CD4-positive, alpha-beta memory T cell (primary cell): ENCODE data around the gene RAB15. TPM values are rescaled to one million over a fixed set of nuclear protein-coding genes. Genes with fewer than 3 reads are reported as not detected.

Source experiments
- CTCF ChIA-PET: fragments of 350-600 bp; sonication (Branson Sonifier 250); formaldehyde crosslinking; loops from one replicate; lab custom pipeline; 2021; ENCODE audit warnings: inconsistent platforms; ENCODE audit not compliant: partially characterized antibody; lab: Charles Lee
- POLR2A ChIA-PET: fragments of 350-600 bp; sonication (Branson Sonifier 250); formaldehyde crosslinking; loops from one replicate; lab custom pipeline; 2021; ENCODE audit not compliant: partially characterized antibody; lab: Charles Lee
- DNase-seq, 5 donors: peaks; one replicate each; pipeline versions ENCODE4 v3.0.0 to v3.0.0-alpha.2; 2020 to 2022; ENCODE audit warnings: mixed read lengths in 1 of 5
- H3K27ac ChIP-seq: one replicate; pipeline ENCODE4 v1.7.0; 2013; ENCODE audit warnings: low read depth, low read length
- H3K27me3 ChIP-seq: 2 replicates; pipeline ENCODE4 v1.7.0; 2013; ENCODE audit warnings: mild to moderate bottlenecking, low read length, moderate library complexity; ENCODE audit not compliant: insufficient read depth
- H3K36me3 ChIP-seq: 2 replicates; pipeline ENCODE4 v1.7.0; 2013; ENCODE audit warnings: mild to moderate bottlenecking, low read length, moderate library complexity; ENCODE audit not compliant: insufficient read depth
- H3K4me1 ChIP-seq: 2 replicates; pipeline ENCODE4 v1.7.0; 2013; ENCODE audit warnings: mild to moderate bottlenecking, low read length, moderate library complexity; ENCODE audit not compliant: insufficient read depth
- H3K4me3 ChIP-seq, 2 donors: one replicate each; pipeline ENCODE4 v1.7.0; 2013; ENCODE audit warnings: low read length in 2 of 2, mild to moderate bottlenecking in 1 of 2
- H3K9me3 ChIP-seq, 2 donors: one replicate each; pipeline ENCODE4 v1.7.0; 2013; ENCODE audit warnings: low read length in 2 of 2, control low read depth in 1 of 2; ENCODE audit not compliant: control insufficient read depth in 1 of 2
- H3K27ac Mint-ChIP-seq, 7 donors: one replicate each; pipeline ENCODE4 v1.8.0; 2020 to 2021; ENCODE audit warnings: mixed read lengths in 7 of 7, mild to moderate bottlenecking in 6 of 7, inconsistent platforms in 3 of 7, moderate library complexity in 3 of 7
- H3K27me3 Mint-ChIP-seq, 2 donors: one replicate each; pipeline ENCODE4 v1.8.0; 2020 to 2021; ENCODE audit warnings: mixed read lengths in 2 of 2
- H3K36me3 Mint-ChIP-seq, 2 donors: one replicate each; pipeline ENCODE4 v1.8.0; 2020 to 2021; ENCODE audit warnings: mixed read lengths in 2 of 2, inconsistent platforms in 1 of 2, mild to moderate bottlenecking in 1 of 2
- H3K4me1 Mint-ChIP-seq, 4 donors: one replicate each; pipeline ENCODE4 v1.8.0; 2020 to 2021; ENCODE audit warnings: mixed read lengths in 4 of 4, mild to moderate bottlenecking in 1 of 4
- H3K4me3 Mint-ChIP-seq, 8 donors: one replicate each; pipeline ENCODE4 v1.8.0; 2020 to 2021; ENCODE audit warnings: mixed read lengths in 8 of 8, mild to moderate bottlenecking in 7 of 8, moderate library complexity in 6 of 8, inconsistent platforms in 3 of 8
- H3K9me3 Mint-ChIP-seq, 8 donors: one replicate each; pipeline ENCODE4 v1.8.0; 2020 to 2021; ENCODE audit warnings: mixed read lengths in 8 of 8, mild to moderate bottlenecking in 5 of 8, inconsistent platforms in 3 of 8, moderate library complexity in 1 of 8
- intact Hi-C: fragments of 100-400 bp; cut with micrococcal nuclease; formaldehyde crosslinking; loops from one replicate; pipeline ENCODE4 v1.15.1; 2023
- polyA plus RNA-seq, 2 donors: library from polyadenylated mRNA; unstranded; fragments of 300-500 nt; fragmentation: Illumina TruSeq; gene quantifications; one replicate each; pipeline ENCODE4 v1.2.3, GENCODE V29; 2021
- total RNA-seq, 2 experiments: library from RNA; stranded (reverse); gene quantifications; one replicate each; pipeline ENCODE4 v1.2.3, GENCODE V29; 2021

Gene RAB15
- total and polyA plus RNA-seq, 4 experiments from 2014 or later, result 2.3 to 6.7 (median 5.3) TPM

DNA sequence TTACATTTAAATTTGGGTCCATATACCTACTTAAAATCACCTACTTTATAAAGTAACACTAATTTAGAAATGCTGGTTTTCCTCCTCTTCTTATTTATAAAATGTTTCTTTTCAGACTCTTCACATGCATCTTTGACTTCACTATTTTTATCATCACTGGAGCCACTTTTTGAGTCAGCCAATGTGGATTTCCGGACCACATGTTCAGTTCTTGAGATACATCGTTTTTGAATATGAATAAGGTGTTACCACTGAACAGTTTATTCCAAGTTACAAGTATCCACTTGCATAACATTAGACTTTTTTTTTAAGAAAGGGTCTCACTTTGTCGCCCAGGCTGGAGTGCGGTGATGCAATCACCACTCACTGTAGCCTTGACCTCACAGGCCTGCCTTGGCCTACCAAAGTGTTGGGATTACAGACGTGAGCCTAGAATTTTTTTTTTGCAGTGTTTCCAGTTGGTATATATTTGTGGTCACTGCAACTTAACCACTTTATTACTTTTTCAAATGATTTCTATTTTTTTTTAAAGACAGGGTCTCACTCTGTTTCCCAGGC, 20.3 kb upstream of the RAB15 start:
- H3K27me3 ChIP-seq, result no peaks in the 10 kb centered on the region
- Mint-ChIP-seq H3K4me1 (peaks cover 24 to 54% (median 30%) of the 10 kb centered on the region in 4 donors), H3K27ac (peak overlapping the region in 1 of 7 donors; percentile 16), H3K4me3 (peak overlapping the region in 1 of 8 donors; percentile 40), H3K36me3 (peaks cover 0 to 4% of the 10 kb centered on the region in 2 donors), H3K9me3 (peaks cover 0 to 4% (median 0%) of the 10 kb centered on the region in 8 donors), H3K27me3 (no peaks in the 10 kb centered on the region)
- H3K27ac ChIP-seq, result no peak overlapping the region
- intact Hi-C loops, result no loop called here
- H3K4me1 ChIP-seq, result peaks cover 37% of the 10 kb centered on the region
- no peak overlapping the region for H3K4me3 ChIP-seq
- H3K9me3 ChIP-seq, result no peaks in the 10 kb centered on the region
- CTCF ChIA-PET, result interaction anchor here (1.2 to 1.5 kb wide), 2 partner anchors 12 to 101 kb away, joined by 3 read pairs; no protein-coding TSS in a partner anchor
- DNase-seq, result no peak
- POLR2A ChIA-PET, result interaction anchor here (0.7 kb wide), 1 partner anchor 487 kb away, joined by 3 read pairs; the partner anchor contains the start of gene ZBTB1
- no peaks in the 10 kb centered on the region for H3K36me3 ChIP-seq

DNA sequence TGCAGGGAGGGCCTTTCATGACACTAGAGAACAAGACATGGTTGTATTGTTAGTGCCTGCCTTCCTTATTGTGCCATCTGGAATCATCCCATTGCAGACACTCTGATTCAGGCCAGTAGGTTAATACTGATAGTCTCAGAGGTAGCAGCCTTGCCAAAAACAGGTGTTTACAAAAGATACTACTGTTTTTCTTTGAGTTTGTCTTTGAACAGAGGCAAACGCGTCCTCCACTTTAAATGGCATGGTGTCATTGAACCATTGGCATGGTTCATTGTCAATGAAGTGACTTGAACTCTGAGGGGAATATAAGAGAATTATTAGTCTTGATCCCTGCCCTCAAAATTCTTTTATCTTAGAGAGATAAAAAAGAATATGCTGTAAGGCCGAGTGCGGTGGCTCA, 18.8 kb upstream of the RAB15 start:
- peaks cover 0 to 6% (median 0%) of the 10 kb centered on the region in 8 donors for H3K9me3 Mint-ChIP-seq
- peak overlapping the region in 1 of 7 donors; percentile 82 for H3K27ac Mint-ChIP-seq
- Histone ChIP-seq H3K4me3 (no peak overlapping the region), H3K27ac (no peak overlapping the region), H3K36me3 (no peaks in the 10 kb centered on the region), H3K4me1 (peaks cover 45% of the 10 kb centered on the region), H3K27me3 (no peaks in the 10 kb centered on the region), H3K9me3 (no peaks in the 10 kb centered on the region)
- H3K27me3 Mint-ChIP-seq, result peaks cover 0 to 1% of the 10 kb centered on the region in 2 donors
- peaks cover 4 to 6% of the 10 kb centered on the region in 2 donors for H3K36me3 Mint-ChIP-seq
- CTCF ChIA-PET, result interaction anchor here (0.6 to 5.6 kb wide), 6 partner anchors 9 to 835 kb away, joined by 3 to 41 read pairs (median 4); no protein-coding TSS in a partner anchor
- H3K4me1 Mint-ChIP-seq, result peaks cover 25 to 59% (median 37%) of the 10 kb centered on the region in 4 donors
- DNase-seq, result no peak
- peak overlapping the region in 3 of 8 donors; percentile 61 to 83 (median 62) for H3K4me3 Mint-ChIP-seq
- intact Hi-C loops, result no loop called here
- POLR2A ChIA-PET, result interaction anchor here (0.7 to 1.1 kb wide), 6 partner anchors 9 to 422 kb away, joined by 3 to 5 read pairs (median 3); partner anchors contain the start of gene SPTB

DNA sequence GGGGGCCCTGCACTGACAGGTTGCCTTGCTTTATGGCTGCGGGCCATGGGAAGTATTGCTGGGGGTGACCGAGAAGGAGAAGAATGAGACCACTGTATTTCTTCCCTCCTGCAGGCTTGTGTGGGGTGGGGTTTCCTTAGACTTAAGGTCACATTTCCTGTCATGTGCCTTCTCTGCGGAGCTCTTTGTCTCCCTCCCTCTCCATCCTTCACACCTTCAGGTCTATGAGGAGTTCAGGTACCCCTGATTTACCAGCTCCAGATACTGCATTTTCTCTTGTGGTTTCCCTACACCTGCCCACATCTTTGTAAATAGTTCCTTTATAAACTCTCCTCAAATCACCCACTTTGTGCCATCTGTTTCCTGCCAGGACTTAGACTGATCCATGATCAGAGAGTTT, 18.2 kb upstream of the RAB15 start:
- peaks cover 4 to 6% of the 10 kb centered on the region in 2 donors for H3K36me3 Mint-ChIP-seq
- Histone ChIP-seq H3K36me3 (no peaks in the 10 kb centered on the region), H3K4me1 (peaks cover 45% of the 10 kb centered on the region), H3K9me3 (no peaks in the 10 kb centered on the region), H3K27me3 (no peaks in the 10 kb centered on the region), H3K27ac (peak overlapping the region; percentile 21), H3K4me3 (peak overlapping the region; percentile 6 to 31)
- H3K27ac Mint-ChIP-seq, result peak overlapping the region; percentile 36 to 90 (median 80)
- peak overlapping the region; percentile 59 to 83 (median 68) for H3K4me3 Mint-ChIP-seq
- peaks cover 26 to 61% (median 38%) of the 10 kb centered on the region in 4 donors for H3K4me1 Mint-ChIP-seq
- intact Hi-C loops, result no loop called here
- peaks cover 0 to 3% of the 10 kb centered on the region in 2 donors for H3K27me3 Mint-ChIP-seq
- ChIA-PET POLR2A (interaction anchor here (0.7 to 1.2 kb wide), 7 partner anchors 10 to 423 kb away, joined by 3 to 5 read pairs (median 3); partner anchors contain the start of gene SPTB), CTCF (interaction anchor here (0.6 to 5.6 kb wide), 6 partner anchors 8 to 836 kb away, joined by 3 to 41 read pairs (median 4); no protein-coding TSS in a partner anchor)
- DNase-seq, result peak in 4 of 5 donors; percentile 18 to 37 (median 32)
- peaks cover 0 to 6% (median 0%) of the 10 kb centered on the region in 8 donors for H3K9me3 Mint-ChIP-seq

DNA sequence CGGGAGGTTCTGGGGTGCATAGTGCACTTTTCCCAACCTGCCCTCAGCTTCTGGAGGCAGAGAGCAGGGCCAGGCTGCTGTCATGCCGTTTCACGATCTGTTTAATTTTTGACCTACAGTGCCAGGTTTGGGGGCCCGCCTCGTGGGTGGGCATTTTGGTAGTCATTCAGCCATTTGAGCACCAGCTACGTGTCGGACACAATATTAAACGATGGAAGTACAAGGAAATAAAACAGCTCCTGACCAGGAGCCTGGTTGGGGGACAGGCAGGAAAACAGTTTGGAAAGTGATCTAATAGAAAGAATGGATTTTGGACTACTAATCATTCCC, 15.3 kb upstream of the RAB15 start:
- Mint-ChIP-seq H3K4me1 (peaks cover 31 to 71% (median 45%) of the 10 kb centered on the region in 4 donors), H3K27me3 (peaks cover 2 to 6% of the 10 kb centered on the region in 2 donors), H3K27ac (peak overlapping the region; percentile 89 to 100 (median 98)), H3K4me3 (peak overlapping the region; percentile 92 to 100 (median 98)), H3K36me3 (peaks cover 4 to 6% of the 10 kb centered on the region in 2 donors), H3K9me3 (peaks cover 0 to 6% (median 0%) of the 10 kb centered on the region in 8 donors)
- peak overlapping the region; percentile 57 to 98 for H3K4me3 ChIP-seq
- ChIA-PET CTCF (interaction anchor here (0.7 to 6.0 kb wide), 8 partner anchors 13 to 973 kb away, joined by 3 to 41 read pairs (median 4); no protein-coding TSS in a partner anchor), POLR2A (interaction anchor here (0.7 to 3.5 kb wide), 10 partner anchors 10 to 424 kb away, joined by 3 to 19 read pairs (median 6); partner anchors contain the start of gene CHURC1)
- intact Hi-C loops, result loop anchor here (2.0 to 10.0 kb wide), 7 partner anchors 59 to 1083 kb away; partner anchors contain the start of gene HSPA2
- peak overlapping the region; percentile 70 for H3K27ac ChIP-seq
- no peak for DNase-seq
- peaks cover 48% of the 10 kb centered on the region for H3K4me1 ChIP-seq
- no peaks in the 10 kb centered on the region for H3K27me3 ChIP-seq
- H3K9me3 ChIP-seq, result no peaks in the 10 kb centered on the region
- H3K36me3 ChIP-seq, result no peaks in the 10 kb centered on the region

DNA sequence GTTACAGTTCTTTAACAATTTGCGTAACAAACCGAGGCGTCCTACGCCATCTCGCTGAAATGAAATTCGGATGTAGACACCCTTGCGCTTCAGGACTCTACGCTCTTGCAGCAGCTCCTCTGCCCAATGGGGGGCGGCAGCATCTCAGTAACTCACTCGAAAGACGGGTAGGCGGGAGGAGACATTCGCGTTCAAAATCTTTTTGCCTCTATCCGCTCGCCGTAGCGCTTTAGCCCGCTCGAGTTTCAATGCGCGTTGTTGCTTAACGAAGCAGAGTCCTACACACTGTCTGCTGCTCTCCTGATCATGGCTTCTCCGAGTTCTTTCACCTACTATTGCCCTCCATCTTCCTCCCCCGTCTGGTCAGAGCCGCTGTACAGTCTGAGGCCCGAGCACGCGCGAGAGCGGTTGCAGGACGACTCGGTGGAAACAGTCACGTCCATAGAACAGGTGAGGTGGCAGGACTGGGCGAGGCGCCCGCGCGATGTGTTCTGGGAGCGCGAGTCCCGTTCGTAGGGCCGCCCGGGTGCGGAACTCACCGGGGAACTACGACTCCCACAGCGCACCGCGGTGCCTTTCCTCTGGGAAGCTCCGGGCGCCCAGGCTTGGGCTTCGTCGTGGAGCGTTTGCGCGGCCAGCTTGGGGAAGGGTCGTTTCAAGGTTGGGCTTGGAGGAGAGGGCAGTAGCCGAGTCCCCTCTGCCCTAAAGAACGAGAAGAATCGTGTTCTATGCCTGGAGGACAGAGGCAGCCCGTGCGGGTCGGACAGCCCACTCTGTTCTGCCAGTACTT, 14.7 kb upstream of the RAB15 start, which contains the start of gene FNTB:
Gene FNTB, plus strand, starts transcription at position 248 of the 790 bp plus-strand sequence. Its CDS starts 59 bp downstream, at position 307.
- Mint-ChIP-seq H3K4me3 (peak within 1 kb of the TSS; percentile 92 to 100 (median 98)), H3K36me3 (peaks cover 4 to 6% of the 10 kb centered on the region in 2 donors), H3K4me1 (peaks cover 29 to 66% (median 44%) of the 10 kb centered on the region in 4 donors), H3K27ac (peak within 1 kb of the TSS; percentile 89 to 100 (median 98)), H3K9me3 (peaks cover 0 to 6% (median 0%) of the 10 kb centered on the region in 8 donors), H3K27me3 (peaks cover 2 to 9% of the 10 kb centered on the region in 2 donors)
- Histone ChIP-seq H3K4me1 (peaks cover 48% of the 10 kb centered on the region), H3K36me3 (no peaks in the 10 kb centered on the region), H3K9me3 (no peaks in the 10 kb centered on the region), H3K4me3 (peak within 1 kb of the TSS; percentile 57 to 98), H3K27me3 (no peaks in the 10 kb centered on the region), H3K27ac (peak within 1 kb of the TSS; percentile 70)
- DNase-seq, result peak; percentile 93 to 96 (median 96)
- intact Hi-C loops, result loop anchor here (1.0 to 10.0 kb wide), 12 partner anchors 15 to 1084 kb away; partner anchors contain the start of genes CHURC1, FUT8, HSPA2 and MAX
- ChIA-PET POLR2A (interaction anchor here (0.6 to 3.5 kb wide), 20 partner anchors 8 to 649 kb away, joined by 3 to 19 read pairs (median 4); partner anchors contain the start of genes CHURC1 and MAX), CTCF (interaction anchor here (0.7 to 6.0 kb wide), 20 partner anchors 8 to 1083 kb away, joined by 3 to 41 read pairs (median 3); partner anchors contain the start of gene CHURC1)

DNA sequence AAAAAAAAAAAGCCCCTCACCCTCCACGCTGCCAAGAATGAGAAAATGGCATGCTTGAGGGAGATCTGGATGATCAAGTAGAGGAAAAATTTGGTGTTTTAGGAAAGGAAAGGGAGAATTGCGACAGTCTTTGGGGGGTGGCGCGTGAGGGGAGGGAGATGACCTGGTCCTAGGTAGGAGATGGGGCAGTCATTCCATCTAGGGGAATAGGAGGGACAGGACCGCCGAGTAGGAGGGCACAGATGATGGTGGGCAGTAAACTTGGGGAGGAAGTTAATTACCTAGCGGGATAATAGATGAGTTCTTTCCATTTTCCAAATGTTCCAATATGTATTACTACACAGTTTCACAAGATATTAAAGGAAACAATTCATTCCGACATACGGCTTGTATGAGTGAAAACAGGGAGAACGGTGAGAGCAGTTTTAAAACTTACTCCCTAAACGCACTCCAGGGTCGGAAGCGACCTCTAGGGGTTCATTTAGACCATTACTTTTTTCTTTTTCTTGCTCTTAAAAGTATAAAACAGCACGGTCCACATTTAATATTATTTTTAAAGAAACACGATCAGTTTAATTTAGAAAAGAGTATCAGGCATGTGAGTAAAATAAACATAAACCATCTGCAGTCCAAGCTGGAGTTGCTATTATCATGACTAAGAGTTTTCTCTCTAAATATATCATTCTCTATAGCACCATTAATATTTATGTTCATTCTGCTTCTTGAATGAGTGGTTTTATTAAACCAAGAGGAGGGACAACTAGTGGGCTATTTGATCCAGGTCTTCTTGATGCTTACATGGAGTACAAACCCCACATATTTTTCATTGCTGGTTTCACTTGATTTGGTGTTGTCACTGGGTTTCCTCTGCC, 11.5 kb upstream of the RAB15 start:
- peaks cover 23% of the 10 kb centered on the region for H3K4me1 ChIP-seq
- H3K27me3 ChIP-seq, result no peaks in the 10 kb centered on the region
- peaks cover 0 to 2% (median 0%) of the 10 kb centered on the region in 8 donors for H3K9me3 Mint-ChIP-seq
- ChIA-PET CTCF (interaction anchor here (0.7 to 6.0 kb wide), 15 partner anchors 8 to 233 kb away, joined by 3 to 38 read pairs (median 3); partner anchors contain the start of gene CHURC1), POLR2A (no interaction called here)
- no peaks in the 10 kb centered on the region for H3K9me3 ChIP-seq
- H3K27ac ChIP-seq, result no peak overlapping the region
- H3K4me1 Mint-ChIP-seq, result peaks cover 16 to 38% (median 23%) of the 10 kb centered on the region in 4 donors
- peak overlapping the region; percentile 38 to 67 (median 58) for H3K4me3 Mint-ChIP-seq
- peaks cover 0 to 6% of the 10 kb centered on the region in 2 donors for H3K36me3 Mint-ChIP-seq
- peaks cover 2 to 9% of the 10 kb centered on the region in 2 donors for H3K27me3 Mint-ChIP-seq
- H3K4me3 ChIP-seq, result no peak overlapping the region
- peak in 4 of 5 donors; percentile 60 to 64 (median 62) for DNase-seq
- H3K27ac Mint-ChIP-seq, result peak overlapping the region in 4 of 7 donors; percentile 16 to 54 (median 24)
- H3K36me3 ChIP-seq, result no peaks in the 10 kb centered on the region
- intact Hi-C loops, result loop anchor here (1.0 to 10.0 kb wide), 4 partner anchors 91 to 841 kb away; no protein-coding TSS in a partner anchor
